UCSD-AML1 (cell line): ENCODE results near the gene FUT7.
"Not testable (repeated sequence)": the region's sequence is repeated elsewhere in the genome, so short reads cannot be mapped to it uniquely, and the experiment has no call there.

ENCODE experiments used
- DNase-seq: peaks from one replicate; lab custom pipeline; 2025; ENCODE audit not compliant: unreplicated experiment; lab: John Stamatoyannopoulos, UW

FUT7 gene

DNA sequence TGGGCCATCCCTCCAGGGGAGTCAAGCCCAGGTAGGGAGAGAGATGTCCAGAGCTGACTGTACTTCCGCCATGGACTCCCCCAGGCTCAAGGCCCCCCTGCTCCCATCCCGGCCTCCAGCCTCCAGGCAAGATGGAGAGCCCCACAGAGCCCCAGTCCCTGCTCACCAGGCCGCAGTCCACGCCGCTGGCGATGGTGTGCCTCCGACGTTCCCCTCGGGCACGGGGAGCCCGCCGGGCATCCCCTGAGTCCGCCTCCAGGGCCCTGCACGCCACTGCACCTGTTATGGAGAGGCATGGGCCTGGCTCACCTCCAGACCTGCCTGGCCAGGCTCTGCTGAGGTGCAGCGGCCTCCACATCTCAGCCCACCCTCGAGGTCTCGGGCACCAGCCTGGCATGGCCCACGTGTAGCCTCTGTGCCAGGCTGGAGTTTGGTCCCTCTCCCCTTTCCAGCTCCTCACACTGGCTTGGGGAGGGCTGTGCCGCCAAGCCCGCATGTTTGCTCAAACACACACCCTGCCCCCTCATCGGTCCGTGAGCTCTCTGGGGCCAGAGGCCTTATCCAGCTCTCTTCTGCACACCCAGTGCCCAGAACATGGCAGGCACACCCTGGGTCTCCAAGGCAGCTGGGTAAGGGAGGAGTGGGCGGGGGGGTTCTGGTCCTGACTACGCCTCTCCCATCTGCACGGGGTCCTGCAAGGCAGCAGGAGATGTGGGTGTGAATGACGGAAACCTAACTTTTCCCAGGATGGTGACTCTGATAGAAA lies 34.4 kb upstream of the FUT7 start:
- DNase-seq: no peak

DNA sequence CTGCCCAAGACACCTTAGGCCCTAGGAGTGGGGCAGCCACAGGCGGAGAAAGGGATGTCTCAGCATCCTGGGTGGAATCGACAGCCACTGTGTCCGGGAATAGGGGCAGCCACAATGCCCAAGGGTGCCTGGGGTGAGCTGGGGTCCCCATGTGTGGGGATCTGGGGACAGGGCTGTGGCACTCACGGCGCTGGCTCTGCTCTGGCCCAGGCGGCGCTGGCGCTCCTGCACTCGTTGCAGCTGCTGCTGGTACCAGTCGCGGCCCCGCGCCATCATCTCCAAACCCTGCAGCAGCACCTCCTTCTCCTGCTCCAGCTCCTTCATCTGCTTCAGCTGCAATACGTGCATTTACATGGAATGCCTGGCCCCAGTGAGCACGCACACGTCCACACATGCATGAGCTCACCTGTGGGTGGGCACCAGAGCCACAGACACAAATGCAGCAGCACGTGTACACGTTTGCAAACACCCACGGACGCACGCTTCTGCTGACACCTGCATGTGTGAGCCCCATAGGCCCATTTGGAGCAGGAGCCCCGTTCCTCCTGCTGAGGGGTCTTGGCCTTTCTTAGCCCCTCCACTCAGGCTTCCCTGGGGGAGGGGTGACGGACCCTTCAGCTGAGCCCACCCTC lies 33.6 kb upstream of the FUT7 start:
- DNase-seq: no peak

- no peak for DNase-seq
These were observed 32.9 kb upstream of the FUT7 start for GRCh38 chr9:137064880-137065164.

GRCh38 chr9:137064027-137064879 lies 32.4 kb upstream of the FUT7 start:
- DNase-seq: peak; percentile 60

DNA sequence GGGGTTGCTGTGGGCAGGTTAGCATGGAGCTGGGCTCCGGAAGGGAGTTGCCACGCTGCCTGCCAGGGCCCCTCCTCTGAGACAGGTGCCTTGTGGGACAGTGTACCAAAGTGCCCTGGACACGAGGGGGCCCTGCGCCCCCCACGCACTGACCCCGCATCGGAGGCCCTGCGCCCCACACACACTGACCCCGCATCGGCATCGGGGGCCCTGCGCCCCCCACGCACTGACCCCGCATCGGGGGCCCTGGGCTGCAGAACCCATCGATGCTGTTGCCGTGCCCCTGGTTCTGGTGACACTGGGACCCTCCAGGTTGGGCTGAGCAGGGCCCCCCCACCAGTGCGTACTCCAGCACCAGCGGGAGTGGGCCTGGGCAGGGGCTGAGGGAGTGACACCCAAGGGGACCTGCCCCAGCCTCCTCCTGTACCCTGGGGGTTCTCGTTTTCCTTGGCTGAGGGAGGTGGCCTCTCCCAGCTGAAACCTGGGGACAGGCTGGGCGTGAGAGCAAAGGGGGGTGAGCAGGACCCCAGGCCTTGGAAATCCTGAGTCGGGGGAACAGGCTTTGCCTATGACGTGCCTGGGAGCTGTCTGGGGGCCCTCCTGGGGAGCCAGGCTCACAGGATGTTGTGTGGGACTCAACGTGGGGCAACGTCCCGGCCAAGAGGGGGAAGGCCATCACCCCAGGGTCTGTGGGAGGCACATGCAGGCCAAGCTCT lies 31.6 kb upstream of the FUT7 start:
- DNase-seq: no peak

DNA sequence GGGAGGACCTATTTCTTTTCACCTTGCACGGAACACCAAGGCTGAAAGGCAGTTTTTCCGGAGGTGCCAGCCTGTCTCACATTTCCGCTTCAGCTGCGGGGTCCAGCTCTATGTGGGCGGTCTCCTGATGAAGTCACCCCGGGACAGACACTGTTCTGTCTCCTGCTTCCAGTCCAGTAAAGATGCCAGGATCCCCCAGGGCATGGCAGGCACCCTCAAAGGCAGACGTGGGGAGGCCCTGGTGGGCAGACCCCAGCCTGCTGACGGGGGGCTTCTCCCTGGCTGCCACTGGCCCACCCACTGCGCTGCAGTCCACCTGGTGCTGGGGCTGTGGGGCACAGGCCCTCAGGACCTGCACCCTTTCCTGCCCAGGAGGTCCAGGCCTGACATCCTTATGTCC lies 30.9 kb upstream of the FUT7 start:
- not testable (repeated sequence) for DNase-seq

GRCh38 chr9:137062384-137062783 lies 30.5 kb upstream of the FUT7 start:
- DNase-seq: no peak

GRCh38 chr9:137058521-137059234 lies 26.8 kb upstream of the FUT7 start:
- DNase-seq: no peak

GRCh38 chr9:137057545-137057944 lies 25.7 kb upstream of the FUT7 start:
- no peak for DNase-seq

GRCh38 chr9:137056739-137057415 lies 25.0 kb upstream of the FUT7 start:
- no peak for DNase-seq

DNA sequence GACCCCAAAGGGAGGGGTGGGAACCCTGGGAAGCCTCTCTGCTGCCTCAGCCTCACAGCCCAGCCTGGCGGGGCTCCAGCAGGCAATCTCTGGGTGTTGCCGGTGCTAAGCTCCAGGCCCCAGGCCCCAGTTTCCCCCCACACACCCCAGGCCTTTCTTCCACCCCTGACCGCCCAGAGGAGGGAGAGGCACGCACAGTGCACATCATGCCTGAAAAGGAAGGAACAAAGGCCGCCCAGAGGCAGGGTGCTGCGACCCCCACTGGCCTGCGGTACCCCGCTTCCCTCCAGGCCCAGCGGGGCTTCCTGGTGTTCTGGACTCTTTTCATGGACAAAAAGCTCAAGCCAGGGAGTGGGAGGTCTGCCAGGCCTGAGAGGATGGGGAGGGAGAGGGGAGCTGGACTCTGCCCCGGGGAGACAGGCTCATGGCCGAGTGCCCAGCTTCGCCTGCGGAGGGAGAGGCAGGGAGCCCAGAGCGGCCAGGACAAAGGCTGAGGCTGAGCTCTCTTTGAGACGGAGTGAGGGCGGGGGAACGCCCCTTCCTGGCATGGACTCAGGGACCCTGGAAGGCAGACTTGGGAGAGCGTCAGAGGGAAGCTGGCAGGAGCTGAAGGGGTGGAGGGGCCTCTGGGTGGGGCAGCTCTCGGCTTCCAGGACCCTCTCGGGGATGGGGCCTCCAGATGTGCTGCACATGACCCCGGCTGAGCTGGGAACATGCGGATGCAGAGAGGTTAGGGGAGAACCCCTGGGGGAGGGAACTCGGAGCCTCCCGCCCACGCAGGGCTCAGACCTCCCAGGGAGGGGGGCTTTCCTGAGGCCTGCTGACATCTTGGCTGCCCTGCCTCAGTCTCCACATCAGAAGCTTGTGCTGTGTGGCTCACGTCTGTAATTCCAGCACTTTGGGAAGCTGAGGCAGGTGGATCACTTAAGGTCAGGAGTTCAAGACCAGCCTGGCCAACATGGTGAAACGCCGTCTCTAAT lies 23.8 kb upstream of the FUT7 start:
- DNase-seq: no peak

DNA sequence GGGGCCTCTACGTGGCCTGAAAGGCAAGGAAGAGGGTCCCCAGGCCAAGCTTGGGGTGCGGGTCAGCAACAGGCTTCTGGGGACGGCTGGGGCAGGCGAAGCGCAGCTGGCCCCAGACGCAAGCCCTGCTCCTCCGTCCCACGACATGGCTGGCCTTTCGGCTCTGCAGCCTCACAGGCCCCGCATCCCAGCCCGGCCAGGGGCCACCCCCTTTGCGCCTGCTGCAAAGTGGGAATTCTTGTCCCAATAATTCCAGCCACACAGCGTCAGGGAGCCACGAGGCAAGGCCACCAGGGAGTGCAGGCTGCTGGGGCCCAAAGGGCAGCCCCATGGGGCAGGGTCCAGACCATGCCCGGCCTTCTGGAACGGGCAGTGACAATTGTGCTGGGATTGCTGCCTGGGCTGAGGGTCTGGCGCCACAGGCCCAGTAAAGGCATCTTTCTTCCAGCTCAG lies 23.1 kb upstream of the FUT7 start:
- DNase-seq: no peak

DNA sequence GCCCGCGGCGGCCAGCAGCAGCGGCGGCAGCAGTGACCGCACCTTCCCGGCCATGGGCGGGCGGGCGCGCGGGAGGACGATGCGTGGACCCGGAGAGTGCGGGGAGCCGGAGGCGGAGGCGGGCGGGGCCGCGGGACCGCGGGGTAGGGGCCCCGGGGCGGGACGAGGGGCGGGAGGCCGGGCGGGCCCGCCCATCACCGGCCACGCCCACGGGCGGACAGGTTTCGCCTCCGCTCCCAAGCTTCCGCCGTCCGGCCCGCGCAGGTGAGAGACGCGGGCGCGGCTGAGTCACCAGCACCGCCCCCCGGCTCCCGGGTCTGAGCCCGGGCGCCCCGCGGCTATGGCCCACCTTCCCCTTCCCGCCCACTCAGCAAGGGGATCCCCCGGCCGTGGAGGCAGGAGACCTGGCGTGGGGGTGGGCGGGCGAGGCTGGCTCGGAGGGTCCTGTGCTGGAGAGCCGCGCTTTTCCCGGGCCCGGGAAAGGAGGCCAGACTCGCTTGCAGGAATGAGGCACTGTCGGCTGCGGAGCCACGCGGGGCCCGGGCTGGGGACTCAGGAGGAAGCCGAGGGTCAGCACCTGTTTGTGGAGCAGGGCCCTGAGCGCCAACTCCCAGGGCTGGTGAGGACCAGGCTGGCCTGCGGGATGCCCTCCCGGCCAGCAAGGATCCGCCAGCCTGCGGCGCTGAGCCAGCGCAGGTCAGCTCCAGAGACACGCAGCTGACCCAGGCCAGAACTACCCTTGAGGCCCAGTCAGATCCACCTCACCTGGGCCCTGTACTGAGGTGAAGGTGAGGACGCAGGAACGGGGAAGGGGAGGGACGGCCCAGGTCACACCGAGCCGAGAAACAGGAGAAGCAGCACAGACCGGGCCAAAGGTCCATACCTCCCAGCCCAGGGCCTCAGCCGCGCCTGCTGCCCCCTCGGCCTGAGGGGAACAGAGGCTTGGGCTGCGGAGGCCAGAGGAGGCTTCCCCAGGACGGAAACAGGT lies 22.4 kb upstream of the FUT7 start, which contains the start of gene ENTPD2:
ENTPD2 (minus strand) TSS at position 118 of the 988 bp plus-strand sequence; CDS start at position 54, 64 bp downstream.
- DNase-seq: no peak

- no peak for DNase-seq
These were observed 21.4 kb upstream of the FUT7 start for GRCh38 chr9:137052998-137053943.

- DNase-seq: no peak
These were observed 20.4 kb upstream of the FUT7 start for GRCh38 chr9:137052293-137052692.

DNA sequence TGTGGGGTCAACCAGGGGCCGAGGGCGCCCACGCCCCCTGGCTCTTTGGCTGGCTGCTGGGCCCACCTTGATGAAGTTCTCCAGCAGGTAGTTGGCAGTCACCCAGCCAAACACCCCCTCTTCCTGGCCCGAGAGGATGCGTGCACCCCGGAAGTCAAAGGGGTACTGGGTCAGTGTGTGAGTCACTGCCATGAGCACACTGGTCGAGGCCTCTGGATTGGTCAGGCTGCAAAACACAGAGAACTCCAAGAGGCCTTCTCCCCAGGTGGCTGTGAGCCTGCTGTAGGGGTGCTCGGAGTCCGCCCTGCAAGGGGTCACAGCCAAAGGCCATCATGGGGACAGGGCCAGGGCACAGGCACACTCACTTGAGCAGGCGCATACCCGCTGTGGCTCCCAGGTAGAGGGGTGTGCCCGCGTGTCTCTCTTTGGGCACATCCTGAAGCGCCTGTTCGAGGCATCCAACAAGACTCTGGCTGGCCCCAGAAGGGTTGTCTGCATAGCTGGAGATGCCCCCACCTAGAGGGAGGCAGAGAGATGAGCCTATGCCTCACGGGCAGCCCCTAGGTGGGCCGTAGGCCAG lies 19.3 kb upstream of the FUT7 start:
- no peak for DNase-seq
